Natural killer cell (primary cell): ENCODE data around the gene ABCC4. TPM values are rescaled to one million over a fixed set of nuclear protein-coding genes. Genes with fewer than 3 reads are reported as not detected.

ENCODE experiments used
- ATAC-seq, 3 donors: fragments of 150-1000 bp in 2 of 3; fragments of 200-7000 bp in 1 of 3; cut with Tn5 transposase; 1 replicate in 1 of 3; 2 replicates in 2 of 3; pipeline ENCODE4 v1.10.0; 2021; ENCODE audit warnings: mild to moderate bottlenecking in 2 of 3, moderate library complexity in 2 of 3
- DNase-seq, 2 donors: peaks; one replicate each; pipeline versions ENCODE4 v3.0.0 to v3.0.0-alpha.2; 2013 to 2021; ENCODE audit warnings: mixed read lengths in 1 of 2
- H3K27ac ChIP-seq: one replicate; pipeline ENCODE4 v1.5.1; 2013; ENCODE audit warnings: mild to moderate bottlenecking, low read length
- H3K27me3 ChIP-seq: one replicate; pipeline ENCODE4 v1.6.1; 2013; ENCODE audit warnings: low read length; ENCODE audit not compliant: control insufficient read depth, insufficient read depth
- H3K36me3 ChIP-seq: one replicate; pipeline ENCODE4 v1.6.1; 2013; ENCODE audit warnings: low read length; ENCODE audit not compliant: control insufficient read depth, insufficient read depth
- H3K4me1 ChIP-seq: one replicate; pipeline ENCODE4 v1.6.1; 2013; ENCODE audit warnings: low read length; ENCODE audit not compliant: control insufficient read depth, insufficient read depth
- H3K4me3 ChIP-seq: one replicate; pipeline ENCODE4 v1.5.1; 2013; ENCODE audit warnings: low read length
- H3K9me3 ChIP-seq: one replicate; pipeline ENCODE4 v1.6.1; 2013; ENCODE audit warnings: low read length; ENCODE audit not compliant: control insufficient read depth, insufficient read depth
- H3K27ac Mint-ChIP-seq, 2 donors: one replicate each; pipeline ENCODE4 v1.8.0; 2022; ENCODE audit warnings: mild to moderate bottlenecking in 2 of 2, mixed read lengths in 2 of 2, moderate library complexity in 1 of 2
- H3K27me3 Mint-ChIP-seq, 2 donors: one replicate each; pipeline ENCODE4 v1.8.0; 2022; ENCODE audit warnings: low read depth in 2 of 2, mixed read lengths in 2 of 2
- H3K36me3 Mint-ChIP-seq: one replicate; pipeline ENCODE4 v1.8.0; 2022; ENCODE audit warnings: mixed read lengths
- H3K4me1 Mint-ChIP-seq, 2 donors: one replicate each; pipeline ENCODE4 v1.8.0; 2022; ENCODE audit warnings: mixed read lengths in 2 of 2
- H3K4me3 Mint-ChIP-seq: one replicate; pipeline ENCODE4 v1.8.0; 2022; ENCODE audit warnings: mild to moderate bottlenecking, moderate library complexity, mixed read lengths
- H3K9me3 Mint-ChIP-seq, 2 donors: one replicate each; pipeline ENCODE4 v1.8.0; 2022; ENCODE audit warnings: mixed read lengths in 2 of 2
- WGBS: methylation state at CpG from one replicate; pipeline ENCODE4 v1.1.7; 2013; ENCODE audit warnings: missing lambda C conversion rate; ENCODE audit not compliant: insufficient coverage; 5-methylcytosine and 5-hydroxymethylcytosine counted together
- intact Hi-C: fragments of 100-400 bp; cut with micrococcal nuclease; formaldehyde crosslinking; loops from one replicate; pipeline ENCODE4 v1.14.2; 2022
- total RNA-seq, 4 donors: library from RNA; stranded (reverse); fragments of 120-200 nt in 1 of 4; gene quantifications; one replicate each; pipeline versions ENCODE4 v1.2.3 to v1.2.4, GENCODE V29; 2013 to 2022
- TF ChIP-seq, protein P1 (sequence below): fragments of 200-600 bp; IDR thresholded peaks from one replicate; pipeline ENCODE4 v1.8.0; 2022; ENCODE audit warnings: antibody characterized with exemption

ABCC4 gene
- total RNA-seq, 3 donors from 2014 or later (not counting 1 experiment from before 2014, with no cell fraction given): 4.8 to 10.3 (median 6.5) TPM

DNA sequence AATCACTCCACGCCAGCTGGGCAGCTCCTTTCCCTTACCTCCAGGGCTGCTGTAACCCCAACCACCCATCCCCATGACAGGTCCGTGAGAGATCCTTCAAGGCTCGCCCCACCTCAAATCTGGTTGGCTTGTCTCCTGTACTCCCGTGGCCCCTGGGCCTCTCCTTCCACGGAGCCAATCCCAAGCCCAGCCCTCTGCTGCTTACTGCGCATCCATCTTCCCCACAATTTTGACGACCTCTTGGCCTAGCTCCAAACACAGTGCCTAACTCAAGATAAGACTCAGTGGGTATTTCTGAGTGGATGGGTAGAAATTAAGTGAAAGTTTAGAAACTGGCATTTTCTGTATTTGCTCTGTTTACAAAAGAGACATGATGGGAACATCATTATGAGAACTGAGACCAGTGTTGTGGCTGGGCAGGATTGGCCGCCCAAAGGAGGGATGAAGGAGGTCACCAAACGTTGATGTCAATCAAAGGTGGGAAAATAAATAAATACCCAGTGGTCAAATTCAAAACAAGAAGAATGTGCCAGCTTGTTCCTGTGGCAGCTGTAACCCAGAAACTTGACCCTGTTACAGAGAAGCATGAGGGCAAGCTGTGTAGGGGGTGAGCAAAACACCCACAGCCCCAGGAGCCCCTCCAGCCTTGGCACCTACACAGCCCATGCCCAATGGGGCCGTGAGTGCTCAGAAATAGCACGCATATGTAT is 162.2 kb downstream of the ABCC4 start:
- TF ChIP-seq, protein P1, sequence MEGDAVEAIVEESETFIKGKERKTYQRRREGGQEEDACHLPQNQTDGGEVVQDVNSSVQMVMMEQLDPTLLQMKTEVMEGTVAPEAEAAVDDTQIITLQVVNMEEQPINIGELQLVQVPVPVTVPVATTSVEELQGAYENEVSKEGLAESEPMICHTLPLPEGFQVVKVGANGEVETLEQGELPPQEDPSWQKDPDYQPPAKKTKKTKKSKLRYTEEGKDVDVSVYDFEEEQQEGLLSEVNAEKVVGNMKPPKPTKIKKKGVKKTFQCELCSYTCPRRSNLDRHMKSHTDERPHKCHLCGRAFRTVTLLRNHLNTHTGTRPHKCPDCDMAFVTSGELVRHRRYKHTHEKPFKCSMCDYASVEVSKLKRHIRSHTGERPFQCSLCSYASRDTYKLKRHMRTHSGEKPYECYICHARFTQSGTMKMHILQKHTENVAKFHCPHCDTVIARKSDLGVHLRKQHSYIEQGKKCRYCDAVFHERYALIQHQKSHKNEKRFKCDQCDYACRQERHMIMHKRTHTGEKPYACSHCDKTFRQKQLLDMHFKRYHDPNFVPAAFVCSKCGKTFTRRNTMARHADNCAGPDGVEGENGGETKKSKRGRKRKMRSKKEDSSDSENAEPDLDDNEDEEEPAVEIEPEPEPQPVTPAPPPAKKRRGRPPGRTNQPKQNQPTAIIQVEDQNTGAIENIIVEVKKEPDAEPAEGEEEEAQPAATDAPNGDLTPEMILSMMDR: no peak
- Histone ChIP-seq H3K27ac (no peak overlapping the region), H3K27me3 (no peaks in the 10 kb centered on the region), H3K4me1 (no peaks in the 10 kb centered on the region), H3K9me3 (no peaks in the 10 kb centered on the region), H3K36me3 (no peaks in the 10 kb centered on the region), H3K4me3 (no peak overlapping the region)
- Mint-ChIP-seq H3K9me3 (no peaks in the 10 kb centered on the region), H3K4me1 (no peaks in the 10 kb centered on the region), H3K27me3 (no peaks in the 10 kb centered on the region), H3K4me3 (no peak overlapping the region), H3K27ac (no peak overlapping the region), H3K36me3 (no peaks in the 10 kb centered on the region)
- ATAC-seq (no peak), DNase-seq (no peak)
- WGBS: 97% methylated on average over 11 of the region's 11 CpGs
- intact Hi-C loops: no loop called here

GRCh38 chr13:95137096-95137495 is 164.2 kb downstream of the ABCC4 start:
- intact Hi-C loops: no loop called here
- Mint-ChIP-seq H3K9me3 (no peaks in the 10 kb centered on the region), H3K27me3 (no peaks in the 10 kb centered on the region), H3K36me3 (no peaks in the 10 kb centered on the region), H3K27ac (no peak overlapping the region), H3K4me1 (no peaks in the 10 kb centered on the region), H3K4me3 (no peak overlapping the region)
- Histone ChIP-seq H3K27ac (no peak overlapping the region), H3K4me3 (no peak overlapping the region), H3K4me1 (no peaks in the 10 kb centered on the region), H3K27me3 (no peaks in the 10 kb centered on the region), H3K36me3 (no peaks in the 10 kb centered on the region), H3K9me3 (no peaks in the 10 kb centered on the region)
- DNase-seq (no peak), ATAC-seq (no peak)
- TF ChIP-seq, protein P1: no peak
- 68% methylated on average over 3 of the region's 3 CpGs for WGBS

DNA sequence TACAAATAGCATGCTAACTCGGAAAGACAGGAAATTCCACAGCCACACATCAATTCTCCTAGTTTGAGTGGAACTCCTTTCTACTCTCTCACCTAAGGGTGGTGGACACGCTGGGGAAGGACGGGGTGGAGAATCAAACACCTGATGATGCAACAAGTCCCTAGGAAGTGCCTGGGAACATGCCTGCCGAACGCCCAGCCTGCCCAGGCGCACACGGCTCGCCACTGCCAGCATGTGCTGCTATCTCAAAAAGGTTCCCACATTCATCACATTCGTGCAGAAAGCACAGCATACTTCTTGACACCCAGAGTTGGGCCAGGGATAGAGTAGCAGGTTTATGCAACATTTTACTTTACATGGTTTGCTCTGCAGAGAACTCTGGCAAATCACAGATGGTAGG is 164.6 kb downstream of the ABCC4 start:
- Mint-ChIP-seq H3K27me3 (no peaks in the 10 kb centered on the region), H3K4me1 (no peaks in the 10 kb centered on the region), H3K27ac (no peak overlapping the region), H3K36me3 (no peaks in the 10 kb centered on the region), H3K4me3 (no peak overlapping the region), H3K9me3 (no peaks in the 10 kb centered on the region)
- intact Hi-C loops: no loop called here
- H3K27ac ChIP-seq: no peak overlapping the region
- no peaks in the 10 kb centered on the region for H3K9me3 ChIP-seq
- WGBS: 96% methylated on average over 9 of the region's 9 CpGs
- TF ChIP-seq, protein P1: no peak
- H3K27me3 ChIP-seq: no peaks in the 10 kb centered on the region
- no peak for DNase-seq
- H3K4me3 ChIP-seq: no peak overlapping the region
- no peaks in the 10 kb centered on the region for H3K4me1 ChIP-seq
- ATAC-seq: no peak
- H3K36me3 ChIP-seq: no peaks in the 10 kb centered on the region

- no peaks in the 10 kb centered on the region for H3K4me1 Mint-ChIP-seq
- Histone ChIP-seq H3K36me3 (no peaks in the 10 kb centered on the region), H3K4me1 (no peaks in the 10 kb centered on the region), H3K9me3 (no peaks in the 10 kb centered on the region), H3K4me3 (no peak overlapping the region), H3K27me3 (no peaks in the 10 kb centered on the region), H3K27ac (no peak overlapping the region)
- H3K27me3 Mint-ChIP-seq: no peaks in the 10 kb centered on the region
- 97% methylated on average over 4 of the region's 5 CpGs for WGBS
- no peak overlapping the region for H3K4me3 Mint-ChIP-seq
- H3K36me3 Mint-ChIP-seq: no peaks in the 10 kb centered on the region
- TF ChIP-seq, protein P1: no peak
- DNase-seq (no peak), ATAC-seq (no peak)
- no peaks in the 10 kb centered on the region for H3K9me3 Mint-ChIP-seq
- intact Hi-C loops: no loop called here
- H3K27ac Mint-ChIP-seq: no peak overlapping the region
Measured at GRCh38 chr13:95133498-95133897, 167.8 kb downstream of the ABCC4 start.
